GM21528 (cell line): Measurements from ENCODE around the gene UAP1.

Source experiments
- ATAC-seq: cut with Tn5 transposase; IDR thresholded peaks from one replicate; pipeline ENCODE4 v1.9.1; 2021; ENCODE audit warnings: mild to moderate bottlenecking, moderate library complexity; ENCODE audit not compliant: unreplicated experiment, low FRiP score

The UAP1 gene

GRCh38 chr1:162561616-162562469, at the start of gene UAP1:
Gene UAP1, plus strand, starts transcription at chr1:162561722. Its CDS starts 4,347 bp downstream, at chr1:162566069.
- peak; percentile 43 for ATAC-seq

DNA sequence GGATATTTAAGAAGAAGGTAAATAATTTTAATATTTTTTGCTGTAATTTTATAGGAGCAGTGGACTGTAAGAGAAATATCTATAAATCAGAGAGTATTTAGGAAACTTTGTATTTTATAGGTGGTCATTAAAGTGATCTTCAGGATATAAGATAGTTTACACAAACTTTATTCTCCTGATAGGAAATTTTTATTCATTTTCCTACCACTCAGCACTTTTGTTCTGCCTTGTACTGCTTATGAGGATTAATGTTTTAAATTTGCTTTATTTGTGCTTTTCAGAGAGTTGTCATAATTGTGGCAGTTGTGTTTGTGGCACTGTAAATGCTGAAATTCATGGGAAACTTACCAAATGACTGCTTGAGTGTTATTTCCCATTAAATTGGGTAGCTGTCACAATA, 34.2 kb upstream of the UAP1 start:
- no peak for ATAC-seq

- peak; percentile 97 for ATAC-seq
Observed at GRCh38 chr1:162530307-162530987, 31.1 kb upstream of the UAP1 start.

- ATAC-seq: no peak
Observed at GRCh38 chr1:162530988-162531319, 30.6 kb upstream of the UAP1 start.

- ATAC-seq: no peak
Observed at GRCh38 chr1:162535501-162535900, 26.0 kb upstream of the UAP1 start.

GRCh38 chr1:162536511-162536910, 25.0 kb upstream of the UAP1 start:
- ATAC-seq: no peak

DNA sequence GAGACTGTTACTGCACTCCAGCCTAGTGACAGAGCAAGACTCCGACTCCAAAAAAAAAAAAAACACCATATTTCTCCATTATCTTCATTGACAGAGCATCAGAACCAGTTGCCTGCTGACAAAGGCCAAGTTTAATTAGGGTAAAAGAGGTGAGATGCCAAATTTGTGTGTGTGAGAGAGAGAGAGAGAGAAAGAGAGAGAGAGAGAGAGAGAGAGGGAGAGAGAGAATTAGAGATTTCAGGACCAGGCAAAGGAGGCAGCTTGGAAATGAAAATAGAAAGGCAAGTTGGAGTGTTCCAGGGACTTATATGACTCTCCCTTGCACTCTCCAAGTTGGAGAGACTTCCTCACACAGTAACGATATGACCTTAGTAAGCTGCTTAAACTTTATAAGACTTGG, 24.3 kb upstream of the UAP1 start:
- no peak for ATAC-seq

DNA sequence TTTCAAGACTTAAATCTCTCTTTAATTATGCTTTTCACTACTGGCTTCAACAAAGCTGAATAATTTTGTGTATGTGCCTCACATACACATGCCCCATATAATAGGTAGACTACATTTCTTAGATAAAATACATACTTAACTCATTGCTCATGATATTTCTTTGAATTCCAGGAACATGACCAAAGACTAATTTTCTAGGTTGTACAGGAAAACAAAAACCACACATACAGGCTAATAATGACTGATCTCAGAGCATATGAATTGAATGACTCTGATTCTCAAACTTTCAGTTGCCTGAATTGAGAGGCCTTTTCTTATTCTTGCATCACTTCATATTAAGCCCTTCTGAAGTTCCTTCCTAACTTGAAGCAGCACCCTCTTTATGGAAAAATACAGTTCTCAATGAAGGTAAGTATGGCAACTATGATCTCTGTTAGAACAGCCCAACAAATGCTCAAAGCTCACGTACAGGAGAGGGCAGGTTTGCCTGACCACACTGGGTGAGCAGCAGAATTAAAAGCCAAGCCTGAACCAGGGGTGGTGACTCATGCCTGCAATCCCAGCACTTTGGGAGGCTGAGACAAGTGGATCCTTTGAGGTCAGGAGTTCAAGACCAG, 22.6 kb upstream of the UAP1 start:
- ATAC-seq: no peak

DNA sequence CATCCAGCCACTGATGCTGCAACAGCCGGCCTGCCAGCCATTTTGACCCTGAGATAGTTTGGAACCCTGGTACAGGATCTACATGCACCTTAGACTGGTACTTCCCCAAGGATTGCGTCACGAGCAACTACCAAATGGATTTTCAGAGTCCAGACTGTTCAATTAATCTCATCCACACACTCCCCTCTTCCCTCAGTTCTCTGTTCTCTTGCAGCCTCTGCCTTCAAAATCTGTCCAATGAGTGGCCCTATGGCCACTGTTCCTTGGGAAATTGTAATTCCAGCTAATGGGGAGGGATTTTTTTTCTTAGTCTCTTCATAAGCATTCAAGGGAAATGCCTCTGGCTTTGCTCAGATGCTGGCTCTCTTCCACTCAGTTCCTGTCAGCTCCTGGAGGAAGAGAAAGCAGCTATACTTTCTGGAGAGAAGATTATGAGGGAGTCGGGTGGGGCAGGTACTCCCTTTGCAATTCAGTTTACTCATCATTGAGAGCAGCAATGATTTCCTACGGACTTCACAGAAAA, 19.8 kb upstream of the UAP1 start:
- ATAC-seq: no peak

DNA sequence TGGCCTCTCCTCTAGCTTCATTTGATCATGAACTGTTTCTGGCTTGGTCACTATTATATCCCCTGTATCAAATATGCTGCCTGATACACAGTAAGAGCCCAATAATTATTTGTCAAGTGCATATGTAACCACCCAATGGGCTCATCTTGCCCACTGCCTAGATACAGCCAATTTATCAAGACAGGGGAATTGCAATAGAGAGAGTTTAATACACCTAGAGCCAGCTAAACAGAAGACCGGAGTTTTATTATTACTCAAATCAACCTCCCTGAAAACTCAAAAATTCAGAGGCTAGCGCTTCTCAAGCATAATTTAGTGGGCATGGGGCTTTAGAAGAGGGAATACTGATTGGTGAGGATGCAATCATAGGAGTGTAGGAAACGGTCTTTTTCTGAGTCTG, 18.3 kb upstream of the UAP1 start:
- no peak for ATAC-seq

GRCh38 chr1:162548170-162548569, 13.4 kb upstream of the UAP1 start:
- no peak for ATAC-seq

- no peak for ATAC-seq
Observed at GRCh38 chr1:162549001-162549400, 12.5 kb upstream of the UAP1 start.

- ATAC-seq: no peak
Observed at GRCh38 chr1:162550925-162551324, 10.6 kb upstream of the UAP1 start.

DNA sequence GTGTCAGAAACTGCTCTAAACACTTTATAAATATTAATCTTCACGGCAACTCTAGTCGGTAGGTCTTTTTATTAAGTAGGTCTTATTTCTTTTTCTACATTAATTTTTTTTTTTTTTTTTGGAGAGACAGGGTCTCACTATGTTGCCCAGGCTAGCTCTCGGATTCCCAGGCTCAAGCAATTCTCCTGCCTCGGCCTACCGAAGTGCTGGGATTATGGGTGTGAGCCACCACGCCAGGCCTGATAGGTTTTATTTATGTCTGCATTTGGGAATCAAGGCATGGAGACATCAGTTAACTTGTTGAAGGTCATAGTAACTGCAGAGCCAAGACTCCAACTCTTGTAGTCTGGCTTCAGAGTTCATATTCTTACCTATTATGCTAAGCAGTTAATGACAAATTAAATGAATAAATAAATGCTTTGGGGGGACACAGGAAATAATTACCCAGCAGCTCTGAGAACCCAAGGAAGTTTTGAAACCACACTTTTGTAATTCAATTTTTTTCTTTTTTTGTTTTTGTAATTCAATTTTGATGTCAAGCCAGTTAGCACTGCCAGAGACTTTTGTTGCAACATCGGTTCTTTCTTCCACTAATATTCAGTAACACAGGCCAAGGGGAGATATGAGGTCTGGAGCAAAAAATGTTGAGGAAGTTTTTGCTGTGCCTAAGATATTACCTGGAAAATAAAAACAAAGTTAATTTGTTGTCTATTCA, 9.4 kb upstream of the UAP1 start:
- ATAC-seq: no peak

- ATAC-seq: no peak
Observed at GRCh38 chr1:162552684-162553252, 8.8 kb upstream of the UAP1 start.

DNA sequence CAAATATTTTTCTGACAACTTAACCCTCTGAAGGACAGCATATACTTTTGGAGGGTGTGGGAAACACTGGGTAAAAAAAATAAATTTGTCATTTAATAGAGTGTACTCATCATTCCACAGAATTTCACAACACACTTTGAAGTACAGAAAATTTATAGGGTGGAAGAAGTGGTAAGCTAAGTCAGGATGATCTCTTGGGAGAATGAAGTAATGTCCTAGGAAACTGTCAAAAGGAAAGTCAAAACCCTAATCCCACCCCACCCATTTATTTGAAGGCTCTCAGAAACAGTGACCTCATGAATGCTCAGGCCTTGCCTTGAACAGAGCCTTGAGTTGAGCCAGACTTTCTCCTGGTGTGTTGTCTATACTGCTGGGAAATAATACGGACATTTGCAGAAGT, 7.3 kb upstream of the UAP1 start:
- no peak for ATAC-seq

- no peak for ATAC-seq
Observed at GRCh38 chr1:162557536-162557935, 4.0 kb upstream of the UAP1 start.

GRCh38 chr1:162560303-162561036, 1.1 kb upstream of the UAP1 start:
- ATAC-seq: no peak

GRCh38 chr1:162561037-162561615, 396 bp upstream of the UAP1 start:
- ATAC-seq: peak; percentile 97
